K562 (cell line): ENCODE measurements around the gene CDH8. TPM values are rescaled to one million over a fixed set of nuclear protein-coding genes. Genes with fewer than 3 reads are reported as not detected.

ENCODE experiments used
- ATAC-seq: fragments of 200-7000 bp; cut with Tn5 transposase; 3 replicates; pipeline ENCODE4 v1.9.1; 2020; ENCODE audit warnings: moderate library complexity
- BruUV-seq: library from RNA; stranded (reverse); fragments of 400-500 nt; replicated peaks from 2 replicates; lab custom pipeline; 2021; lab: Mats Ljungman, UMichigan
- CTCF ChIA-PET: fragments of 300-600 bp; formaldehyde crosslinking; extraction: SDS; loops from one replicate; lab custom pipeline; 2021; ENCODE audit warnings: low intra/inter-chr PET ratio; lab: Yijun Ruan, JAX
- POLR2A ChIA-PET: fragments of 300-600, 350-650 bp; sonication (Branson Sonifier 250); formaldehyde crosslinking; extraction: SDS; loops from one replicate; lab custom pipeline; 2021; ENCODE audit warnings: antibody characterized with exemption, inconsistent platforms; lab: Yijun Ruan, JAX
- DNase-seq, 4 experiments: peaks; one replicate each; pipeline versions ENCODE4 v3.0.0 to v3.0.0-alpha.2; 2011 to 2018; ENCODE audit warnings: low spot score in 3 of 4, mixed read lengths in 3 of 4; ENCODE audit errors: extremely low read depth in 1 of 4
- FAIRE-seq: peaks from 2 replicates; lab custom pipeline; 2011; peaks lifted over from hg19 to GRCh38; lab: Jason Lieb, UNC
- H2AFZ ChIP-seq: 2 replicates; pipeline ENCODE4 v1.6.0; 2011; ENCODE audit warnings: low read depth, low read length, control low read depth, inconsistent platforms
- H3K27ac ChIP-seq: fragments of 200-600 bp; 3 replicates; pipeline ENCODE4 v1.8.0; 2011; ENCODE audit warnings: low read depth, mild to moderate bottlenecking, control low read depth, inconsistent platforms, low read length, moderate library complexity, mixed read lengths; ENCODE audit errors: extremely low read depth
- H3K27me3 ChIP-seq, 2 experiments: fragments of 300-600 bp in 1 of 2; 2 replicates in 1 of 2; 3 replicates in 1 of 2; pipeline versions ENCODE4 v1.6.0 to v1.8.0; 2011; ENCODE audit warnings: inconsistent platforms in 2 of 2, low read length in 2 of 2, mild to moderate bottlenecking in 1 of 2, mixed read lengths in 1 of 2, moderate library complexity in 1 of 2; ENCODE audit not compliant: control insufficient read depth in 2 of 2, insufficient read depth in 2 of 2
- H3K36me3 ChIP-seq: fragments of 300-600 bp; 3 replicates; pipeline ENCODE4 v1.8.0; 2011; ENCODE audit warnings: mild to moderate bottlenecking, low read length, inconsistent platforms; ENCODE audit not compliant: control insufficient read depth, insufficient read depth
- H3K4me1 ChIP-seq, 2 experiments: fragments of 200-600 bp in 1 of 2; replicated peaks in 1 of 2; 2 replicates in 1 of 2; 3 replicates in 1 of 2; pipeline versions ENCODE4 v1.5.1 to v1.8.0; 2011; ENCODE audit warnings: inconsistent platforms in 2 of 2, low read length in 2 of 2, mild to moderate bottlenecking in 1 of 2, mixed read lengths in 1 of 2, moderate library complexity in 1 of 2; ENCODE audit not compliant: control insufficient read depth in 2 of 2, insufficient read depth in 2 of 2
- H3K4me2 ChIP-seq: 2 replicates; pipeline ENCODE4 v1.6.1; 2011; ENCODE audit warnings: low read length, control low read depth, inconsistent platforms, mixed read lengths; ENCODE audit not compliant: insufficient read depth
- H3K4me3 ChIP-seq: fragments of 200-600 bp; sonication (generic), shearing (Covaris generic); 2 replicates; pipeline ENCODE4 v1.5.1; 2016; ENCODE audit warnings: control low read depth, inconsistent platforms
- H3K79me2 ChIP-seq: fragments of 200-600 bp; 3 replicates; pipeline ENCODE4 v1.8.0; 2011; ENCODE audit warnings: low read length, inconsistent platforms; ENCODE audit not compliant: control insufficient read depth, insufficient read depth
- H3K9ac ChIP-seq, 2 experiments: 2 replicates each; pipeline versions ENCODE4 v1.6.0 to v1.6.1; 2011; ENCODE audit warnings: low read depth in 2 of 2, low read length in 2 of 2, control low read depth in 1 of 2, inconsistent platforms in 1 of 2, mild to moderate bottlenecking in 1 of 2, mixed read lengths in 1 of 2; ENCODE audit not compliant: insufficient read depth in 1 of 2
- H3K9me1 ChIP-seq: one replicate; pipeline ENCODE4 v1.6.0; 2011; ENCODE audit warnings: inconsistent platforms, mild to moderate bottlenecking, low read length, moderate library complexity; ENCODE audit not compliant: control insufficient read depth, insufficient read depth
- H3K9me3 ChIP-seq: replicated peaks from 2 replicates; pipeline ENCODE4 v1.5.1; 2011; ENCODE audit warnings: low read depth, low read length, inconsistent platforms; ENCODE audit not compliant: control insufficient read depth, insufficient read depth
- H4K20me1 ChIP-seq: replicated peaks from 2 replicates; pipeline ENCODE4 v1.6.1; 2011; ENCODE audit warnings: low read length, inconsistent platforms, mixed read lengths; ENCODE audit not compliant: control insufficient read depth, insufficient read depth
- ATF7 ChIP-seq: fragments of 450-650 bp; IDR thresholded peaks from 2 replicates; pipeline ENCODE4 v1.7.1; 2014; ENCODE audit warnings: mild to moderate bottlenecking, moderate library complexity
- BACH1 ChIP-seq: fragments of 200-800 bp; sonication (Bioruptor generic); IDR thresholded peaks from 2 replicates; pipeline ENCODE4 v1.6.1; 2016; ENCODE audit warnings: missing genetic modification characterization, missing compliant biosample characterization
- EZH2 ChIP-seq: IDR thresholded peaks from 2 replicates; pipeline ENCODE4 v1.6.1; 2012; ENCODE audit warnings: low read depth, mild to moderate bottlenecking, inconsistent platforms, low read length, borderline replicate concordance
- KLF6 ChIP-seq: fragments of 250-450 bp; sonication (Bioruptor Pico); IDR thresholded peaks from 2 replicates; pipeline ENCODE4 v1.4.0; 2020; ENCODE audit warnings: mild to moderate bottlenecking, moderate library complexity, borderline replicate concordance
- MAFF ChIP-seq: IDR thresholded peaks from 2 replicates; pipeline ENCODE4 v1.6.1; 2012; ENCODE audit warnings: low read length, improper control_type of control experiment
- MAFK ChIP-seq: IDR thresholded peaks from 2 replicates; pipeline ENCODE4 v1.6.1; 2011; ENCODE audit warnings: low read length, improper control_type of control experiment
- MIER1 ChIP-seq: fragments of 450-650 bp; IDR thresholded peaks from 2 replicates; pipeline ENCODE4 v1.6.1; 2016; ENCODE audit warnings: antibody characterized with exemption, mild to moderate bottlenecking, low read depth
- NELFE ChIP-seq: IDR thresholded peaks from 2 replicates; pipeline ENCODE4 v1.6.1; 2011; ENCODE audit warnings: mild to moderate bottlenecking; ENCODE audit not compliant: insufficient read depth, insufficient read length
- POLR2AphosphoS2 ChIP-seq: IDR thresholded peaks from 2 replicates; pipeline ENCODE4 v1.6.1; 2012; ENCODE audit warnings: low read length, improper control_type of control experiment
- TCF7 ChIP-seq: sonication (generic); IDR thresholded peaks from 2 replicates; pipeline ENCODE4 v1.6.1; 2016; ENCODE audit warnings: antibody characterized with exemption, borderline replicate concordance
- U2AF2 ChIP-seq: fragments of 200-400 bp; formaldehyde crosslinking; optimal IDR thresholded peaks from 2 replicates; pipeline ENCODE3; 2017; ENCODE audit warnings: low read depth, mild to moderate bottlenecking, low read length
- WHSC1 ChIP-seq: IDR thresholded peaks from one replicate; pipeline ENCODE4 v1.6.1; 2012; ENCODE audit warnings: low read length, control low read depth, inconsistent platforms
- ZC3H8 ChIP-seq: fragments of 450-650 bp; IDR thresholded peaks from 2 replicates; pipeline ENCODE4 v1.6.1; 2017
- ZNF316 ChIP-seq: fragments of 450-650 bp; IDR thresholded peaks from 2 replicates; pipeline ENCODE4 v1.6.1; 2016
- ZNF79 ChIP-seq: fragments of 250-450 bp; sonication (Bioruptor Pico); IDR thresholded peaks from 2 replicates; pipeline ENCODE4 v1.4.0; 2020; ENCODE audit warnings: low read depth, mild to moderate bottlenecking, moderate library complexity
- WGBS: fragments of 100-300 bp; shearing (Covaris generic); methylation state at CpG from one replicate; pipeline ENCODE4 v1.1.6; 2016; ENCODE audit warnings: low coverage, mixed read lengths; ENCODE audit not compliant: insufficient coverage; ENCODE audit errors: missing lambda C conversion rate; 5-methylcytosine and 5-hydroxymethylcytosine counted together
- in situ Hi-C: fragments of 300-500 bp; cut with MboI; formaldehyde crosslinking; loops from 4 replicates; pipeline ENCODE4 v1.15.0; 2018; ENCODE audit warnings: inconsistent platforms, mixed read lengths
- intact Hi-C: fragments of 100-400 bp; cut with micrococcal nuclease; formaldehyde crosslinking; loops from 2 replicates; pipeline ENCODE4 v1.14.2; 2022
- polyA plus RNA-seq, 8 experiments: library from polyadenylated mRNA; depleted of rRNA in 4 of 8; stranded (reverse) in 5 of 8; unstranded in 3 of 8; fragments of >200 nt; fragmentation: Nextera tagmentation in 2 of 8; fragmentation: Illumina TruSeq in 1 of 8; extraction: Ambion mirVana in 2 of 8; extraction: Trizol in 1 of 8; gene quantifications; 2 replicates each; pipeline versions ENCODE4 v1.2.1 to v1.2.3, GENCODE V29; 2011 to 2014; ENCODE audit warnings: inconsistent platforms in 1 of 8, missing spikeins in 1 of 8
- total RNA-seq, 7 experiments: library from RNA; depleted of rRNA in 6 of 7; stranded (reverse); fragments of >200 nt in 6 of 7; fragmentation: Illumina TruSeq in 2 of 7; extraction: Trizol in 2 of 7; gene quantifications; 2 replicates each; pipeline versions ENCODE4 v1.2.1 to v1.2.3, GENCODE V29; 2011 to 2021; ENCODE audit warnings: low replicate concordance in 1 of 7
- TF ChIP-seq, protein P1 (sequence below): fragments of 450-650 bp; IDR thresholded peaks from one replicate; pipeline ENCODE4 v1.6.1; 2018; ENCODE audit warnings: mild to moderate bottlenecking, moderate library complexity; ENCODE audit not compliant: partially characterized antibody
- TF ChIP-seq, protein P2 (sequence below), 3 experiments: fragments of 200-800 bp in 1 of 3; sonication (Bioruptor generic) in 1 of 3; sonication (generic) in 1 of 3; formaldehyde crosslinking in 1 of 3; IDR thresholded peaks; 2 replicates each; pipeline versions ENCODE4 v1.6.1 to v1.8.0; 2016 to 2022; ENCODE audit warnings: mild to moderate bottlenecking in 2 of 3, missing compliant biosample characterization in 2 of 3, missing genetic modification characterization in 2 of 3, missing genetic modification reagents in 1 of 3

Gene CDH8
- total and polyA plus RNA-seq, 9 of the 15 experiments (the other 6 are each of a cell fraction or from before 2014, with no cell fraction given): 0.22 to 1.4 (median 0.42) TPM; not detected in 4

DNA sequence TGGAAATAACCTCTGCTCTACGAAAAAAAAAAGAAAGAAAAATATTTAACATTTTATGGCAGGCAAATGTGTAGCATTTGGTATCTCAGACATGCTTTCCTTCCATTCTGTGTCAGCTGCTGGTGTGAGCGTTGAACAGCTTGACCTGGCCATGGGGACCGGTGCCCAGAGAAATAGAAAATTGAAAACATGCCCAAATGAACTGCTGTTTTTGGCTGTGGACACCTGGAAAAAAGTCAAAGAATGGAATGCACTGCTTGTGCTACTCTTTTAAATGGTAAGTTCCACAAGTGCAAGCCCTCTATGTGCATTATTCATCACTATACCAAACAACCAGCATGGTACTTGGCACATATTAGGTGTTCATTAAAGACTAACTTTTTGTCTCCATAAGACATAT is 127.2 kb downstream of the CDH8 start:
- no peaks in the 10 kb centered on the region for H3K79me2 ChIP-seq
- H3K4me3 ChIP-seq: no peak overlapping the region
- no peak for TF ChIP-seq TCF7
- TF ChIP-seq, protein P1, sequence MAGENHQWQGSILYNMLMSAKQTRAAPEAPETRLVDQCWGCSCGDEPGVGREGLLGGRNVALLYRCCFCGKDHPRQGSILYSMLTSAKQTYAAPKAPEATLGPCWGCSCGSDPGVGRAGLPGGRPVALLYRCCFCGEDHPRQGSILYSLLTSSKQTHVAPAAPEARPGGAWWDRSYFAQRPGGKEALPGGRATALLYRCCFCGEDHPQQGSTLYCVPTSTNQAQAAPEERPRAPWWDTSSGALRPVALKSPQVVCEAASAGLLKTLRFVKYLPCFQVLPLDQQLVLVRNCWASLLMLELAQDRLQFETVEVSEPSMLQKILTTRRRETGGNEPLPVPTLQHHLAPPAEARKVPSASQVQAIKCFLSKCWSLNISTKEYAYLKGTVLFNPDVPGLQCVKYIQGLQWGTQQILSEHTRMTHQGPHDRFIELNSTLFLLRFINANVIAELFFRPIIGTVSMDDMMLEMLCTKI: no peak
- TF ChIP-seq EZH2: no peak
- in situ Hi-C loops: no loop called here
- ATAC-seq (no peak), DNase-seq (no peak), FAIRE-seq (no peak)
- H3K27me3 ChIP-seq: no peaks in the 10 kb centered on the region
- 0% methylated on average over 3 of the region's 3 CpGs for WGBS
- no peak overlapping the region for H3K27ac ChIP-seq
- BruUV-seq: no TSS peak
- ChIA-PET POLR2A (no interaction called here), CTCF (no interaction called here)
- H3K36me3 ChIP-seq: no peaks in the 10 kb centered on the region
- H3K4me2 ChIP-seq: no peak overlapping the region
- no peaks in the 10 kb centered on the region; the same call in 1 of the 2 replicates for H3K9me3 ChIP-seq
- H3K9ac ChIP-seq: no peak overlapping the region
- intact Hi-C loops: no loop called here
- no peaks in the 10 kb centered on the region for H4K20me1 ChIP-seq
- no peaks in the 10 kb centered on the region for H3K9me1 ChIP-seq
- no peak overlapping the region for H2AFZ ChIP-seq
- H3K4me1 ChIP-seq: no peaks in the 10 kb centered on the region

DNA sequence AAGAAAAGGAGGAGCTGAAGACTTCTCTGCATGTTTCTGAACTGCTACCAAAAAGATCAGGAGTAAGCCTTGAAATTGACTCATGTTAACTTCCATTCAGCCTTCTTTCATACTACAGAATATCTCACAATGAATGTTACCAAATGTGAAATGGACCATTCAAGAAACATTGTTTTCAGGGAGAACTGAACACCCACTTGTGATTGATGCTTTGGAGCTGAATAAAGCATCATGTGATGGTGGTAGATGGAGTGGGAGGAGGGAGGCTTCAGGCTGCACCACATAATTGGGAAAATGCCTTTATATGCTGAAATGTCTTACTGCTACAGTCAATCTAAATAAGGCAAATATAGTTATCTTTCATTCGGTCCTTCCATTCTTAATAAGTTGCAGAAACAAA is 127.8 kb downstream of the CDH8 start:
- FAIRE-seq: no peak
- intact Hi-C loops: no loop called here
- TF ChIP-seq, protein P2, sequence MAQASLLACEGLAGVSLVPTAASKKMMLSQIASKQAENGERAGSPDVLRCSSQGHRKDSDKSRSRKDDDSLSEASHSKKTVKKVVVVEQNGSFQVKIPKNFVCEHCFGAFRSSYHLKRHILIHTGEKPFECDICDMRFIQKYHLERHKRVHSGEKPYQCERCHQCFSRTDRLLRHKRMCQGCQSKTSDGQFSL (CRISPR knock-in tag; IDR thresholded peaks at IDR 0.05): no peak
- TF ChIP-seq, protein P2 (tag; IDR thresholded peaks at IDR 0.05): no peak
- TF ChIP-seq NELFE (no peak), MIER1 (no peak), MAFF (no peak), ZNF316 (no peak), POLR2AphosphoS2 (no peak), WHSC1 (no peak), U2AF2 (no peak), KLF6 (no peak), BACH1 (tag) (no peak), ZC3H8 (no peak), MAFK (no peak), ZNF79 (CRISPR knock-in tag) (no peak), ATF7 (no peak), EZH2 (no peak)
- TF ChIP-seq, all 486 proteins: peak for 0
- Histone ChIP-seq H3K9ac (no peak overlapping the region), H3K9me1 (no peaks in the 10 kb centered on the region), H2AFZ (no peak overlapping the region), H3K4me3 (no peak overlapping the region), H3K27me3 (no peaks in the 10 kb centered on the region), H4K20me1 (no peaks in the 10 kb centered on the region), H3K27ac (no peak overlapping the region), H3K4me1 (no peaks in the 10 kb centered on the region), H3K9me3 (no peaks in the 10 kb centered on the region; the same call in 1 of the 2 replicates), H3K79me2 (no peaks in the 10 kb centered on the region), H3K36me3 (no peaks in the 10 kb centered on the region), H3K4me2 (no peak overlapping the region)
- ChIA-PET CTCF (no interaction called here), POLR2A (no interaction called here)
- WGBS: 0% methylated on average over 1 of the region's 1 CpG
- in situ Hi-C loops: no loop called here
- no peak for DNase-seq
- BruUV-seq: no TSS peak
- ATAC-seq: no peak
